Stomach (tissue), 9 donors: Measurements from ENCODE around the gene TMEM91. TPM values are rescaled to one million over a fixed set of nuclear protein-coding genes. Genes with fewer than 3 reads are reported as not detected.

Experiments used
- DNase-seq, 2 donors: peaks; one replicate each; pipeline versions ENCODE4 v3.0.0 to v3.0.0-alpha.2; 2013 to 2019
- H3K27ac ChIP-seq, 5 donors: fragments of 200-600 bp in 4 of 5; sonication (generic) in 4 of 5; one replicate each; pipeline ENCODE4 v1.5.1; 2013 to 2019; ENCODE audit warnings: mild to moderate bottlenecking in 1 of 5, moderate library complexity in 1 of 5
- H3K27me3 ChIP-seq, 3 donors: fragments of 200-600 bp; sonication (generic); one replicate each; pipeline ENCODE4 v1.5.1; 2017 to 2019; ENCODE audit warnings: mixed run types in 1 of 3
- H3K36me3 ChIP-seq, 4 donors: fragments of 200-600 bp; sonication (generic); 1 replicate in 3 of 4; 2 replicates in 1 of 4; pipeline ENCODE4 v1.5.1; 2016 to 2019
- H3K4me1 ChIP-seq, 4 donors: fragments of 200-600 bp; sonication (generic); one replicate each; pipeline ENCODE4 v1.5.1; 2016 to 2019
- H3K4me3 ChIP-seq, 4 donors: fragments of 200-600 bp; sonication (generic) in 3 of 4; one replicate each; pipeline ENCODE4 v1.5.1; 2016 to 2019; ENCODE audit warnings: mild to moderate bottlenecking in 1 of 4
- H3K9me3 ChIP-seq, 4 donors: fragments of 200-600 bp; sonication (generic); one replicate each; pipeline ENCODE4 v1.5.1; 2016 to 2019
- CTCF ChIP-seq, 7 experiments: fragments of 450-650 bp in 4 of 7; fragments of 200-600 bp in 3 of 7; sonication (generic) in 3 of 7; IDR thresholded peaks; one replicate each; pipeline ENCODE4 v1.5.1; 2016 to 2019; ENCODE audit warnings: antibody characterized with exemption in 7 of 7, control low read depth in 2 of 7, mild to moderate bottlenecking in 1 of 7
- EP300 ChIP-seq: sonication (generic); formaldehyde crosslinking; IDR thresholded peaks from one replicate; pipeline ENCODE4 v1.6.1; 2017; ENCODE audit warnings: antibody characterized with exemption
- POLR2A ChIP-seq, 4 donors: fragments of 450-650 bp; IDR thresholded peaks; one replicate each; pipeline ENCODE4 v1.6.1; 2016; ENCODE audit warnings: antibody characterized with exemption in 4 of 4, control low read depth in 2 of 4, mild to moderate bottlenecking in 1 of 4, moderate library complexity in 1 of 4
- POLR2AphosphoS5 ChIP-seq, 3 donors: sonication (generic); formaldehyde crosslinking; IDR thresholded peaks; one replicate each; pipeline ENCODE4 v1.6.1; 2016; ENCODE audit warnings: antibody characterized with exemption in 3 of 3
- WGBS, 5 donors: extraction: QIAGEN DNeasy Blood & Tissue Kit in 3 of 5; methylation state at CpG; one replicate each; pipeline versions ENCODE4 v1.1.5 to v1.1.7; 2013 to 2018; 5-methylcytosine and 5-hydroxymethylcytosine counted together
- intact Hi-C: fragments of 100-400 bp; cut with DNase I; formaldehyde crosslinking; loops from one replicate; pipeline ENCODE4 v1.15.1; 2023; ENCODE audit warnings: low total_unique reads
- polyA plus RNA-seq, 3 donors: library from polyadenylated mRNA; stranded (reverse); fragments of 200-250 nt; gene quantifications; one replicate each; pipeline ENCODE4 v1.2.3, GENCODE V29; 2013
- total RNA-seq, 5 donors: library from RNA; depleted of rRNA; stranded (reverse); fragments of >200 nt; gene quantifications; one replicate each; pipeline versions ENCODE4 v1.1.0 to v1.2.3, GENCODE V29; 2014 to 2016
- donor health status: healthy with polysubstance abuse.
- donor health status: Bipolar disorder and iron deficiency.
- donor health status: healthy.

The TMEM91 gene
- total and polyA plus RNA-seq, 8 donors = 2.3 to 76.3 (median 18.6) TPM

- Histone ChIP-seq H3K4me1 (peaks cover 30 to 70% (median 51%) of the 10 kb centered on the region in 4 donors), H3K4me3 (peak overlapping the region; percentile 73 to 87 (median 84)), H3K27ac (peak overlapping the region in 4 of 5 donors; percentile 81 to 91 (median 90)), H3K36me3 (peaks cover 6 to 25% (median 24%) of the 10 kb centered on the region in 4 donors), H3K27me3 (peaks cover 0 to 36% (median 20%) of the 10 kb centered on the region in 3 donors), H3K9me3 (no peaks in the 10 kb centered on the region)
- WGBS, 5 donors = 3 to 8% (median 4%) methylated on average over 21 to 22 of the region's 22 CpGs
- no peak for TF ChIP-seq CTCF (IDR thresholded peaks at IDR 0.05)
- no peak for TF ChIP-seq POLR2AphosphoS5 (IDR thresholded peaks at IDR 0.05)
- TF ChIP-seq POLR2A (IDR thresholded peaks at IDR 0.05) = no peak
- no peak for TF ChIP-seq EP300
- DNase-seq = no peak
- intact Hi-C loops = no loop called here
Measured at GRCh38 chr19:41350735-41351338, 25.5 kb upstream of the TMEM91 start.

GRCh38 chr19:41351339-41352245 lies 24.7 kb upstream of the TMEM91 start:
- TF ChIP-seq CTCF (IDR thresholded peaks at IDR 0.05) = no peak
- TF ChIP-seq EP300 = no peak
- TF ChIP-seq POLR2A (IDR thresholded peaks at IDR 0.05) = no peak
- TF ChIP-seq POLR2AphosphoS5 (IDR thresholded peaks at IDR 0.05) = no peak
- intact Hi-C loops = no loop called here
- H3K36me3 ChIP-seq = peaks cover 6 to 18% (median 16%) of the 10 kb centered on the region in 4 donors
- peak overlapping the region; percentile 73 to 87 (median 84) for H3K4me3 ChIP-seq
- peak overlapping the region; percentile 34 to 91 (median 90) for H3K27ac ChIP-seq
- WGBS, 5 donors = 0 to 1% (median 1%) methylated on average over 38 to 58 of the region's 58 CpGs
- H3K4me1 ChIP-seq = peaks cover 30 to 77% (median 51%) of the 10 kb centered on the region in 4 donors
- H3K9me3 ChIP-seq = no peaks in the 10 kb centered on the region
- H3K27me3 ChIP-seq = peaks cover 0 to 36% (median 20%) of the 10 kb centered on the region in 3 donors
- DNase-seq = peak; percentile 59 to 80

- peaks cover 30 to 84% (median 51%) of the 10 kb centered on the region in 4 donors for H3K4me1 ChIP-seq
- 0 to 2% (median 2%) methylated on average over 12 of the region's 12 CpGs for WGBS, 5 donors
- H3K4me3 ChIP-seq = peak overlapping the region; percentile 73 to 87 (median 84)
- peaks cover 0 to 36% (median 20%) of the 10 kb centered on the region in 3 donors for H3K27me3 ChIP-seq
- peaks cover under 1 to 11% (median 10%) of the 10 kb centered on the region in 4 donors for H3K36me3 ChIP-seq
- TF ChIP-seq CTCF (IDR thresholded peaks at IDR 0.05) (no peak), POLR2A (IDR thresholded peaks at IDR 0.05) (no peak), EP300 (no peak), POLR2AphosphoS5 (IDR thresholded peaks at IDR 0.05) (no peak)
- H3K9me3 ChIP-seq = no peaks in the 10 kb centered on the region
- intact Hi-C loops = no loop called here
- no peak for DNase-seq
- peak overlapping the region; percentile 54 to 91 (median 90) for H3K27ac ChIP-seq
Measured at GRCh38 chr19:41352279-41352608, 24.1 kb upstream of the TMEM91 start.

- peaks cover 30 to 90% (median 51%) of the 10 kb centered on the region in 4 donors for H3K4me1 ChIP-seq
- no peaks in the 10 kb centered on the region for H3K9me3 ChIP-seq
- peak in 1 of 7 experiments; percentile 41 for TF ChIP-seq CTCF (IDR thresholded peaks at IDR 0.05)
- no peak for TF ChIP-seq EP300
- H3K36me3 ChIP-seq = peaks cover 0 to 5% (median 4%) of the 10 kb centered on the region in 4 donors
- intact Hi-C loops = no loop called here
- DNase-seq = peak; percentile 66 to 71
- H3K27me3 ChIP-seq = peaks cover 0 to 36% (median 20%) of the 10 kb centered on the region in 3 donors
- peak overlapping the region; percentile 73 to 91 (median 90) for H3K27ac ChIP-seq
- 0 to 1% (median 1%) methylated on average over 39 to 71 of the region's 71 CpGs for WGBS, 5 donors
- peak overlapping the region; percentile 73 to 87 (median 84) for H3K4me3 ChIP-seq
Measured at GRCh38 chr19:41352609-41353465, 23.5 kb upstream of the TMEM91 start.
